MM.1S (cell line): Measurements from ENCODE around the gene SP6.

ENCODE experiments used
- DNase-seq: peaks from one replicate; pipeline ENCODE4 v3.0.0-alpha.2; 2015
- H2AFZ ChIP-seq: fragments of 300-600 bp; sonication (generic); 2 replicates; pipeline ENCODE4 v1.6.0; 2016; ENCODE audit warnings: antibody characterized with exemption, low read length
- H3F3A ChIP-seq: fragments of 300-600 bp; sonication (generic); 2 replicates; pipeline ENCODE4 v1.6.1; 2016; ENCODE audit warnings: mild to moderate bottlenecking, antibody characterized with exemption, low read length, moderate library complexity, mixed read lengths; ENCODE audit not compliant: insufficient read depth
- H3K27ac ChIP-seq: fragments of 300-600 bp; sonication (generic); 2 replicates; pipeline ENCODE4 v1.5.1; 2016; ENCODE audit warnings: mild to moderate bottlenecking, low read length
- H3K27me3 ChIP-seq: fragments of 300-600 bp; sonication (generic); replicated peaks from 2 replicates; pipeline ENCODE4 v1.6.0; 2016; ENCODE audit warnings: low read length; ENCODE audit not compliant: insufficient read depth
- H3K36me3 ChIP-seq: fragments of 300-600 bp; sonication (generic); replicated peaks from 2 replicates; pipeline ENCODE4 v1.6.1; 2016; ENCODE audit warnings: mild to moderate bottlenecking, low read length, mixed read lengths; ENCODE audit not compliant: insufficient read depth
- H3K4me1 ChIP-seq: fragments of 300-600 bp; sonication (generic); 2 replicates; pipeline ENCODE4 v1.6.1; 2016; ENCODE audit warnings: low read length, mixed read lengths
- H3K4me2 ChIP-seq: fragments of 300-600 bp; sonication (generic); 2 replicates; pipeline ENCODE4 v1.6.0; 2016; ENCODE audit warnings: low read depth, low read length
- H3K4me3 ChIP-seq: fragments of 300-600 bp; sonication (generic); 2 replicates; pipeline ENCODE4 v1.5.1; 2016; ENCODE audit warnings: low read length, mixed read lengths
- H3K79me2 ChIP-seq: fragments of 300-600 bp; sonication (generic); 2 replicates; pipeline ENCODE4 v1.6.1; 2016; ENCODE audit warnings: mixed run types, low read length, mixed read lengths
- H3K9ac ChIP-seq: fragments of 300-600 bp; sonication (generic); 2 replicates; pipeline ENCODE4 v1.6.1; 2016; ENCODE audit warnings: low read length, mixed read lengths
- H3K9me2 ChIP-seq: fragments of 300-600 bp; sonication (generic); replicated peaks from 2 replicates; pipeline ENCODE4 v1.6.1; 2016; ENCODE audit warnings: mild to moderate bottlenecking, low read length, mixed read lengths; ENCODE audit not compliant: insufficient read depth
- H3K9me3 ChIP-seq: fragments of 300-600 bp; sonication (generic); replicated peaks from 2 replicates; pipeline ENCODE4 v1.6.1; 2016; ENCODE audit warnings: mild to moderate bottlenecking, low read length, mixed read lengths; ENCODE audit not compliant: insufficient read depth
- H4K20me1 ChIP-seq: fragments of 300-600 bp; sonication (generic); 2 replicates; pipeline ENCODE4 v1.6.1; 2016; ENCODE audit warnings: mild to moderate bottlenecking, low read length, moderate library complexity, mixed read lengths; ENCODE audit not compliant: insufficient read depth
- EZH2 ChIP-seq: fragments of 300-600 bp; sonication (generic); optimal IDR thresholded peaks from 2 replicates; pipeline ENCODE3; 2017; ENCODE audit warnings: low read depth, mild to moderate bottlenecking, antibody characterized with exemption, low read length, mixed read lengths
- EZH2phosphoT487 ChIP-seq: fragments of 300-600 bp; sonication (generic); IDR thresholded peaks from 2 replicates; pipeline ENCODE4 v1.6.1; 2018; ENCODE audit warnings: antibody characterized with exemption, low read length
- TF ChIP-seq, protein P1 (sequence below): fragments of 300-600 bp; sonication (generic); IDR thresholded peaks from 2 replicates; pipeline ENCODE4 v1.5.1; 2016; ENCODE audit warnings: antibody characterized with exemption, low read length, mixed read lengths

Gene SP6

DNA sequence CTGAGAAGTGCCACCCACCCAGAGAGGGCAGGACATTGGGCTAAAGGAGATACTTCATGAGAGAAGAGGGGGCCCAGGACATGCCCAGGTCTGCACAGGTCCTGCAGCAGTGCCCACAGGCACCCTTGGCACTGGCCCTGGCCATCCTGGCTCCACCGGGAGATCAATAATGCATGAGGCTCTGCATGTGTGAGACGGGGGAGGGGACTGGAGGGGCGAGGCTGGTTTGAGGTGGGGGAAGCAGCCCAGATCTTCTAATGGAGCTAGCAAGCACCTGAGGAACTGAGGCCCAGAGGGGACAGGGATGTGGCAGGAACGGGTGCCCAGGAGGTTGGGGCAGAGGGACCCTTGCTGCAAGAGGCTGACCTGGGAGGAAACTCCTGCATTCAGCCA is 29.9 kb downstream of the SP6 start:
- H3K9me3 ChIP-seq = no peaks in the 10 kb centered on the region
- TF ChIP-seq EZH2phosphoT487 (no peak), EZH2 (no peak)
- TF ChIP-seq, protein P1, sequence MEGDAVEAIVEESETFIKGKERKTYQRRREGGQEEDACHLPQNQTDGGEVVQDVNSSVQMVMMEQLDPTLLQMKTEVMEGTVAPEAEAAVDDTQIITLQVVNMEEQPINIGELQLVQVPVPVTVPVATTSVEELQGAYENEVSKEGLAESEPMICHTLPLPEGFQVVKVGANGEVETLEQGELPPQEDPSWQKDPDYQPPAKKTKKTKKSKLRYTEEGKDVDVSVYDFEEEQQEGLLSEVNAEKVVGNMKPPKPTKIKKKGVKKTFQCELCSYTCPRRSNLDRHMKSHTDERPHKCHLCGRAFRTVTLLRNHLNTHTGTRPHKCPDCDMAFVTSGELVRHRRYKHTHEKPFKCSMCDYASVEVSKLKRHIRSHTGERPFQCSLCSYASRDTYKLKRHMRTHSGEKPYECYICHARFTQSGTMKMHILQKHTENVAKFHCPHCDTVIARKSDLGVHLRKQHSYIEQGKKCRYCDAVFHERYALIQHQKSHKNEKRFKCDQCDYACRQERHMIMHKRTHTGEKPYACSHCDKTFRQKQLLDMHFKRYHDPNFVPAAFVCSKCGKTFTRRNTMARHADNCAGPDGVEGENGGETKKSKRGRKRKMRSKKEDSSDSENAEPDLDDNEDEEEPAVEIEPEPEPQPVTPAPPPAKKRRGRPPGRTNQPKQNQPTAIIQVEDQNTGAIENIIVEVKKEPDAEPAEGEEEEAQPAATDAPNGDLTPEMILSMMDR = no peak
- peak overlapping the region; percentile 76 for H3K9ac ChIP-seq
- H3K27ac ChIP-seq = no peak overlapping the region; the same call in 1 of the 2 replicates
- no peaks in the 10 kb centered on the region for H3F3A ChIP-seq
- no peaks in the 10 kb centered on the region for H3K27me3 ChIP-seq
- no peaks in the 10 kb centered on the region for H3K36me3 ChIP-seq
- DNase-seq = no peak
- H3K4me2 ChIP-seq = peak overlapping the region; percentile 88
- H3K4me3 ChIP-seq = peak overlapping the region; percentile 91
- no peaks in the 10 kb centered on the region for H3K9me2 ChIP-seq
- H3K79me2 ChIP-seq = peaks cover 19% of the 10 kb centered on the region
- peaks cover 15% of the 10 kb centered on the region; the same call in 1 of the 2 replicates for H3K4me1 ChIP-seq
- H4K20me1 ChIP-seq = no peaks in the 10 kb centered on the region
- H2AFZ ChIP-seq = peak overlapping the region; percentile 72

DNA sequence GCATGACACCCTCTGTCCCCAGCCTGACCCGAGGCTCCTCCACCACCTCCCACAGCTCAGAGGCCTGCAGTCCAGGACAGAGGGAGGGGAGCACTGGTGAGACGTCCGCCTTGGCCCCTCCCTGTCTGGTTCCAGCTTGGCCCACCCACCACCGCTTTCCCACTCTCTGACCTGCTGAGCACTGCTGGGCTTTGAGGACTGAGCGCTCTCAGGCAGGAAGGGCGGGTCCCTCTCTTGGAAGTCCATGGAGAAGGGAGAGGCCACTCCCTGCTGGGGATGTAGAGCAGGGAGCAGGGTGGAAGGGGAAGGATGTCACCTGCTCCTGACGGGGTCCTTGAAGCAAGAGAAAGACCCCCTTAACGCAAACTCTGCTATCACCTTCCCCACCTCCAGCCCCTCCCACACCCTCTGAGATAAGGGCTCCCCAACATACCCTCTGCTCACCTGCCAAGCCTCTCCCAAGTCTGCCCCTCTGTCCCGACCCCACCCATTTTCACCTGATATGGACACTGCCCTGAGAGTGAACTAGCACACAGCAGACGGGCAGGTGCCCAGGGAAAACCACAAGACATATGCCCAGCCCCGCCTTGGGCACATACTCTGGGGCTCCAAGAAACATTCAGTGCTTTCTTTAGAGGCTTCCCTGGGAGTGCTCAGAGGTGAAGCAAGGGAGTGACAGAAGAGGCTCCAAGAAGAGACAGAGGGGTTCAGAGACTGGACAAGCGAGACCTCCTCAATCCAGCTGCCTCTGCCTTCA is 30.8 kb downstream of the SP6 start:
- no peaks in the 10 kb centered on the region for H3K9me3 ChIP-seq
- H3K4me2 ChIP-seq = peak overlapping the region; percentile 88; the same call in 1 of the 2 replicates
- no peaks in the 10 kb centered on the region for H4K20me1 ChIP-seq
- TF ChIP-seq EZH2 (no peak), EZH2phosphoT487 (no peak)
- TF ChIP-seq, protein P1 = no peak
- no peaks in the 10 kb centered on the region for H3K36me3 ChIP-seq
- no peaks in the 10 kb centered on the region for H3F3A ChIP-seq
- H3K4me3 ChIP-seq = peak overlapping the region; percentile 91; the same call in 1 of the 2 replicates
- H3K27ac ChIP-seq = no peak overlapping the region
- H3K9me2 ChIP-seq = no peaks in the 10 kb centered on the region
- H3K27me3 ChIP-seq = no peaks in the 10 kb centered on the region
- H3K4me1 ChIP-seq = peaks cover 15% of the 10 kb centered on the region; the same call in 1 of the 2 replicates
- no peak overlapping the region for H2AFZ ChIP-seq
- DNase-seq = no peak
- H3K79me2 ChIP-seq = peaks cover 19% of the 10 kb centered on the region
- H3K9ac ChIP-seq = no peak overlapping the region

DNA sequence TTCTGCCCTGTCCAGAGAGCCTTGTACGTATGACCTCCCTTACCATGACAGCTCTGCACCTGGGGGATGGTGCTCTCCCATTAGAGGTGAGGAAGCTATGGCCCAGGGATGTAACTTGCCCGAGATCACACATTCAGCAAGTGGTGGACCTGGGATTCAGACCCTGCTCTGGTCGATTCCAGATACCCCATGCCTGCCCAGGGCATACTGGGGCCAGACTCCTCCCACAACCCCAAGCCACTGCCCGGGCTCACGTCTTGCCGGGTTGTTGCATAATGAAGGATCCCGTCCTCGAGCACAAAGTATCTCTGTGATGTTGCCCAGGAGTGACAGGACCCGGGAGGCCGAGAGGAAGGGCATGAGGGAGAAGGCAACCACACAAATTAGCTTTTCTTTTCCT is 31.5 kb downstream of the SP6 start:
- no peaks in the 10 kb centered on the region for H3K9me2 ChIP-seq
- H3K4me2 ChIP-seq = no peak overlapping the region
- no peaks in the 10 kb centered on the region for H4K20me1 ChIP-seq
- H3K79me2 ChIP-seq = peaks cover 19% of the 10 kb centered on the region
- no peak overlapping the region for H3K9ac ChIP-seq
- H2AFZ ChIP-seq = no peak overlapping the region
- H3K36me3 ChIP-seq = no peaks in the 10 kb centered on the region
- H3K4me3 ChIP-seq = no peak overlapping the region
- no peaks in the 10 kb centered on the region for H3F3A ChIP-seq
- DNase-seq = no peak
- H3K4me1 ChIP-seq = peaks cover 15% of the 10 kb centered on the region; the same call in 1 of the 2 replicates
- H3K9me3 ChIP-seq = no peaks in the 10 kb centered on the region
- H3K27me3 ChIP-seq = no peaks in the 10 kb centered on the region
- no peak for TF ChIP-seq EZH2phosphoT487
- TF ChIP-seq, protein P1 = no peak
- no peak for TF ChIP-seq EZH2
- no peak overlapping the region for H3K27ac ChIP-seq
